ENCODE data around the gene COL18A1. TPM values are rescaled to one million over a fixed set of nuclear protein-coding genes. Genes with fewer than 3 reads are reported as not detected.

The COL18A1 gene
- total RNA-seq, 1 donor from 2014 or later, result 515 TPM

DNA sequence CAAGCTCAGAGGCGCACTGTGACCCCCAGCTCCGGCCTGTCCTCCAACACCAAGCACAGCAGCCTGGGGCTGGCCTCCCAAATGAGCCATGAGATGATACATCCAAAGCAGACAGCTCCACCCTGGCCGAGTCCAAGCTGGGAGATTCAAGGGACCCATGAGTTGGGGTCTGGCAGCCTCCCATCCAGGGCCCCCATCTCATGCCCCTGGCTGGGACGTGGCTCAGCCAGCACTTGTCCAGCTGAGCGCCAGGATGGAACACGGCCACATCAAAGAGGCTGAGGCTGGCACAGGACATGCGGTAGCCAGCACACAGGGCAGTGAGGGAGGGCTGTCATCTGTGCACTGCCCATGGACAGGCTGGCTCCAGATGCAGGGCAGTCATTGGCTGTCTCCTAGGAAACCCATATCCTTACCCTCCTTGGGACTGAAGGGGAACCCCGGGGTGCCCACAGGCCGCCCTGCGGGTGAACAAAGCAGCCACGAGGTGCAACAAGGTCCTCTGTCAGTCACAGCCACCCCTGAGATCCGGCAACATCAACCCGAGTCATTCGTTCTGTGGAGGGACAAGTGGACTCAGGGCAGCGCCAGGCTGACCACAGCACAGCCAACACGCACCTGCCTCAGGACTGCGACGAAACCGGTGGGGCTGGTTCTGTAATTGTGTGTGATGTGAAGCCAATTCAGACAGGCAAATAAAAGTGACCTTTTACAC lies 108.2 kb downstream of the COL18A1 start:
- peaks cover 8% of the 10 kb centered on the region for H3K36me3 Mint-ChIP-seq (ENCODE audit: unreplicated experiment)
- H3K27me3 Mint-ChIP-seq (ENCODE audit: unreplicated experiment), result no peaks in the 10 kb centered on the region
- peaks cover 4% of the 10 kb centered on the region for H3K9me3 Mint-ChIP-seq (ENCODE audit: unreplicated experiment)
- H3K4me1 Mint-ChIP-seq (ENCODE audit: unreplicated experiment), result no peaks in the 10 kb centered on the region
- no peak overlapping the region for H3K27ac Mint-ChIP-seq (ENCODE audit: unreplicated experiment)
- DNase-seq (ENCODE audit: extremely low spot score, unreplicated experiment), result no peak
- no peak overlapping the region for H3K4me3 Mint-ChIP-seq (ENCODE audit: unreplicated experiment)
- TF ChIP-seq, protein P1, sequence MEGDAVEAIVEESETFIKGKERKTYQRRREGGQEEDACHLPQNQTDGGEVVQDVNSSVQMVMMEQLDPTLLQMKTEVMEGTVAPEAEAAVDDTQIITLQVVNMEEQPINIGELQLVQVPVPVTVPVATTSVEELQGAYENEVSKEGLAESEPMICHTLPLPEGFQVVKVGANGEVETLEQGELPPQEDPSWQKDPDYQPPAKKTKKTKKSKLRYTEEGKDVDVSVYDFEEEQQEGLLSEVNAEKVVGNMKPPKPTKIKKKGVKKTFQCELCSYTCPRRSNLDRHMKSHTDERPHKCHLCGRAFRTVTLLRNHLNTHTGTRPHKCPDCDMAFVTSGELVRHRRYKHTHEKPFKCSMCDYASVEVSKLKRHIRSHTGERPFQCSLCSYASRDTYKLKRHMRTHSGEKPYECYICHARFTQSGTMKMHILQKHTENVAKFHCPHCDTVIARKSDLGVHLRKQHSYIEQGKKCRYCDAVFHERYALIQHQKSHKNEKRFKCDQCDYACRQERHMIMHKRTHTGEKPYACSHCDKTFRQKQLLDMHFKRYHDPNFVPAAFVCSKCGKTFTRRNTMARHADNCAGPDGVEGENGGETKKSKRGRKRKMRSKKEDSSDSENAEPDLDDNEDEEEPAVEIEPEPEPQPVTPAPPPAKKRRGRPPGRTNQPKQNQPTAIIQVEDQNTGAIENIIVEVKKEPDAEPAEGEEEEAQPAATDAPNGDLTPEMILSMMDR (IDR thresholded peaks at IDR 0.05), result no peak

DNA sequence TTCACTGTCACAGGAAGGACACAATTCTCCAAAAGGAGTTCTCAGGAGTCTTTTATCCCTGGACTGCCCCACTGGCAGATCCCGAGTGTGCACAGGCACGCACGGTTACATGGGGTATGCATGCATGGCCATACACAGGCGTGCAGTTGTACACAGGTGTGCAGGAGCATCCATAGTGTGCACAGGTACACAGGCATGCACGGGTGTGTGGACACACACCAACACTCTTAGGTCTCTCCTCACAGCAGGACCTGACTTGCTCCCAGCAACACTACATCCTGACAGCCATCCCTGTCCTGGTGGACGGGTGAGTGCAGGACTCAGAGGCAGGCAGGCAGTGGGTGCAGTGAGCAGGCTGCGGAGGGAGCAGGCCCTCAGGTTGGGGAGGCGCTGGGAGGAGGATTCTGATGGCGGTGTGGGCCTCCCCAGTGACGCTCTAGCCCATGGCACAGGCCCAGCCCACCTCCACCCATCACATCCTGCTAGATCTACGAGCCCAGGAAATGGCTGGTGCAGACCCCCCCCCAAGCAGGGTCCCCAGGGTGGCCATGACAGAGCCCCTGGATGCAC lies 108.9 kb downstream of the COL18A1 start:
- DNase-seq (ENCODE audit: extremely low spot score, unreplicated experiment), result no peak
- Mint-ChIP-seq H3K27ac (ENCODE audit: unreplicated experiment) (no peak overlapping the region), H3K27me3 (ENCODE audit: unreplicated experiment) (no peaks in the 10 kb centered on the region), H3K4me1 (ENCODE audit: unreplicated experiment) (no peaks in the 10 kb centered on the region), H3K9me3 (ENCODE audit: unreplicated experiment) (peaks cover 10% of the 10 kb centered on the region), H3K36me3 (ENCODE audit: unreplicated experiment) (peaks cover 14% of the 10 kb centered on the region), H3K4me3 (ENCODE audit: unreplicated experiment) (no peak overlapping the region)
- TF ChIP-seq, protein P1 (IDR thresholded peaks at IDR 0.05), result no peak

DNA sequence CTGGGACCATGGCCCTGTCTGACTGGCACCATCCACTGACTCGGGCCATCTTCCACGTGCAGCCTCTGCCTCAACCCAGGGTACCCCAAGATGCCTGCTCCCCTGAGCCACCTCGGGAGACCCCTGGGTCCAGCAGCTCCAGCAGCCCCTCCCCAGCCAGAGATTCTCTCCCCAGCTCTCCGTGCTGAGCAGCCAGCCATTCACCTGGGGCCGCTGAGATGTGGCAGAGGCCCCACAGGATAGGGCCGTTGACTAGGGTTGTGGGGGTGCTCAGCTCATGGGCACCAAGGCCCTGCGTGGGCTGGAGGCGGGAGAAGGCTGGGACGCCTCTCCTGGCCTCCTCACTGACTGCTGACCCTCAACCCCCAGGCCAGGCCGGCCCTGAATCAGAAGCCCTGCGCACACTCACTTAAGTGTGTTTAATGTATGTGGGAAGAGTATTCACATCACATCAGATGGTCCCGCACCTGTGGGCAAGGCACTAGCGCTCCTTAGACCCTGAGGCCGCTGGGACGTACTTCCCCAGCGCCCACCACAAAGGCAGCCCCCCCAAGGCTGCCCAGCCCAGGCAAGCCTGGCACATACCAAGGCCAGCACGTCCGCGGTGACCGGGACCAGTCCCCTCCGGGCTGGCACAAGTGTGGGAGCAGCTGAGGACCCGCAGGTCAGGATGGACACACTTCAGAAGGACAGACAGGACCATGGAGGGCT lies 109.5 kb downstream of the COL18A1 start:
- TF ChIP-seq, protein P1 (IDR thresholded peaks at IDR 0.05), result no peak
- Mint-ChIP-seq H3K4me1 (ENCODE audit: unreplicated experiment) (no peaks in the 10 kb centered on the region), H3K4me3 (ENCODE audit: unreplicated experiment) (no peak overlapping the region), H3K9me3 (ENCODE audit: unreplicated experiment) (peaks cover 17% of the 10 kb centered on the region), H3K27me3 (ENCODE audit: unreplicated experiment) (no peaks in the 10 kb centered on the region), H3K27ac (ENCODE audit: unreplicated experiment) (no peak overlapping the region), H3K36me3 (ENCODE audit: unreplicated experiment) (peaks cover 21% of the 10 kb centered on the region)
- DNase-seq (ENCODE audit: extremely low spot score, unreplicated experiment), result no peak

DNA sequence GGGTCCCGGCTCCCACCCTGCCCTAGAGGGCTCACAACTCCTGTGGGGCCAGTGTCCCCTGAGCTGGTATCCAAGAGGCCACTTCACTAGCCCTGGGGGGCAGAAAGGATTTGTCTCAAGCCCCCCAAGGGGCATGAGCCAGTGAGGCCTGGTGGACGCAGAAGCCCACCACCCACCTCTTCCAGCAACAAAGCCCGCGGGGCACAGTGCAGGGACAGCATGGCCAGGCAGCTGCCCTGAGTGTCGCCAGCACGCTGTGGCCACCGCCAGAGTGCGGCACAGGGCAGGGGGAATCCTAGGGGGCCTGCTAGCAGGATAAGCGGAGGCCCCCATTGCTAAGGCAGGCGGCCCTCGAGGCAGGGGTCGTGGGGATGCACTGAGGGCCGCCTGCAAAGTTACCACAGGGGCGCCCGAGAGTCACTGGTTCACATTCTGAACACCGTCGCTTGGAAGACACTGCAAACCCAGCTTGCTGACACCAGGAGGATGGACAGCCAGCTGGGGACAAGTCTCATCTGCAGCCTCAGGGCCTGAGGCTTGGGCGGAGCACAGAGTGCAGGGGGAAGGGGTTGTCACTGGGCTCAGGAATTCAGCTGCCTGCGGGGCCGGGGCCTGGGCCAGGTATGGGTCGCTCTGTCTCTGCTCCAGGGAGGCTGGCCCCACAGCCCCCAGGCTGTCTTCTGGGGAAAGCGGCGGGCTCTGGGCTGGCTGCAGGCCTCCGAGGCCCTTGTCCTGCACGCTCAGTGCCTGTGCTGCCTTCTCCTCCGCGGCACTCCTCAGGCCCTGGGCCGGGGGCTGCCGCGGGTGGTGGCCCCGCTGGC lies 110.5 kb downstream of the COL18A1 start:
- Mint-ChIP-seq H3K4me3 (ENCODE audit: unreplicated experiment) (no peak overlapping the region), H3K27ac (ENCODE audit: unreplicated experiment) (no peak overlapping the region), H3K36me3 (ENCODE audit: unreplicated experiment) (peaks cover 30% of the 10 kb centered on the region), H3K27me3 (ENCODE audit: unreplicated experiment) (no peaks in the 10 kb centered on the region), H3K4me1 (ENCODE audit: unreplicated experiment) (no peaks in the 10 kb centered on the region), H3K9me3 (ENCODE audit: unreplicated experiment) (peaks cover 26% of the 10 kb centered on the region)
- TF ChIP-seq, protein P1 (IDR thresholded peaks at IDR 0.05), result no peak
- no peak for DNase-seq (ENCODE audit: extremely low spot score, unreplicated experiment)

All from osteocyte (in vitro differentiated cells).